CD14-positive monocyte (primary cell): ENCODE data around the gene CLPX. TPM values are rescaled to one million over a fixed set of nuclear protein-coding genes. Genes with fewer than 3 reads are reported as not detected.
A peak's percentile ranks its signal among the peaks of the same experiment; 100 is the strongest.

Experiments
- DNase-seq, 3 donors: peaks; one replicate each; pipeline ENCODE4 v3.0.0-alpha.2; 2011 to 2022
- H2AFZ ChIP-seq: 2 replicates; pipeline ENCODE4 v1.6.0; 2012; ENCODE audit warnings: mild to moderate bottlenecking, low read depth, low read length, inconsistent platforms; ENCODE audit not compliant: insufficient read depth, poor library complexity, severe bottlenecking
- H3K27ac ChIP-seq, 2 donors: 1 replicate in 1 of 2; 2 replicates in 1 of 2; pipeline ENCODE4 v1.5.1; 2012 to 2013; ENCODE audit warnings: low read length in 2 of 2, control low read depth in 1 of 2, inconsistent platforms in 1 of 2, low read depth in 1 of 2, mild to moderate bottlenecking in 1 of 2
- H3K27me3 ChIP-seq, 2 donors: one replicate each; pipeline versions ENCODE4 v1.6.0 to v1.6.1; 2011 to 2013; ENCODE audit warnings: low read length in 2 of 2; ENCODE audit not compliant: control insufficient read depth in 2 of 2, insufficient read depth in 2 of 2
- H3K36me3 ChIP-seq, 2 donors: replicated peaks in 1 of 2; 1 replicate in 1 of 2; 2 replicates in 1 of 2; pipeline versions ENCODE4 v1.5.1 to v1.6.1; 2012 to 2013; ENCODE audit warnings: low read length in 2 of 2, control low read depth in 1 of 2, inconsistent platforms in 1 of 2, mild to moderate bottlenecking in 1 of 2; ENCODE audit not compliant: insufficient read depth in 2 of 2, control insufficient read depth in 1 of 2
- H3K4me1 ChIP-seq, 2 donors: 1 replicate in 1 of 2; 2 replicates in 1 of 2; pipeline versions ENCODE4 v1.5.1 to v1.6.1; 2012 to 2013; ENCODE audit warnings: low read length in 2 of 2, control low read depth in 1 of 2, inconsistent platforms in 1 of 2, mild to moderate bottlenecking in 1 of 2, moderate library complexity in 1 of 2; ENCODE audit not compliant: insufficient read depth in 2 of 2, control insufficient read depth in 1 of 2
- H3K4me2 ChIP-seq: replicated peaks from 2 replicates; pipeline ENCODE3; 2012; ENCODE audit warnings: low read length, moderate library complexity, mild to moderate bottlenecking; ENCODE audit not compliant: poor library complexity, severe bottlenecking; ENCODE audit errors: extremely low read depth
- H3K4me3 ChIP-seq, 3 experiments: fragments of 200-600 bp in 1 of 3; sonication (generic) in 1 of 3; replicated peaks in 1 of 3; 1 replicate in 2 of 3; 2 replicates in 1 of 3; pipeline ENCODE4 v1.5.1; 2011 to 2013; ENCODE audit warnings: low read length in 3 of 3, mild to moderate bottlenecking in 3 of 3, control low read depth in 2 of 3, low read depth in 2 of 3, inconsistent platforms in 1 of 3, moderate library complexity in 1 of 3
- H3K79me2 ChIP-seq: 2 replicates; pipeline ENCODE4 v1.6.0; 2012; ENCODE audit warnings: mild to moderate bottlenecking, control low read depth, inconsistent platforms, low read length, moderate library complexity; ENCODE audit not compliant: insufficient read depth
- H3K9ac ChIP-seq: 2 replicates; pipeline ENCODE4 v1.6.0; 2017; ENCODE audit warnings: low read length, mild to moderate bottlenecking; ENCODE audit not compliant: insufficient read depth, poor library complexity, severe bottlenecking
- H3K9me3 ChIP-seq, 2 donors: replicated peaks in 1 of 2; 1 replicate in 1 of 2; 2 replicates in 1 of 2; pipeline versions ENCODE4 v1.5.1 to v1.6.1; 2012 to 2013; ENCODE audit warnings: low read length in 2 of 2, control low read depth in 1 of 2; ENCODE audit not compliant: control insufficient read depth in 1 of 2, insufficient read depth in 1 of 2
- H4K20me1 ChIP-seq: 2 replicates; pipeline ENCODE4 v1.6.0; 2012; ENCODE audit warnings: mild to moderate bottlenecking, low read length, control low read depth, moderate library complexity; ENCODE audit not compliant: insufficient read depth
- H3K27ac Mint-ChIP-seq, 7 donors: one replicate each; pipeline ENCODE4 v1.8.0; 2020; ENCODE audit warnings: mild to moderate bottlenecking in 7 of 7, mixed read lengths in 7 of 7, moderate library complexity in 6 of 7, inconsistent platforms in 2 of 7
- H3K27me3 Mint-ChIP-seq, 3 donors: one replicate each; pipeline ENCODE4 v1.8.0; 2021 to 2022; ENCODE audit warnings: low read depth in 3 of 3, mild to moderate bottlenecking in 3 of 3, mixed read lengths in 3 of 3, moderate library complexity in 3 of 3, inconsistent platforms in 1 of 3
- H3K36me3 Mint-ChIP-seq, 2 donors: one replicate each; pipeline ENCODE4 v1.8.0; 2020; ENCODE audit warnings: mixed read lengths in 2 of 2, inconsistent platforms in 1 of 2, mild to moderate bottlenecking in 1 of 2
- H3K4me1 Mint-ChIP-seq: one replicate; pipeline ENCODE4 v1.8.0; 2020; ENCODE audit warnings: mild to moderate bottlenecking, mixed read lengths
- H3K4me3 Mint-ChIP-seq, 2 donors: one replicate each; pipeline ENCODE4 v1.8.0; 2020; ENCODE audit warnings: mild to moderate bottlenecking in 2 of 2, mixed read lengths in 2 of 2, moderate library complexity in 1 of 2
- H3K9me3 Mint-ChIP-seq, 7 donors: one replicate each; pipeline ENCODE4 v1.8.0; 2020 to 2022; ENCODE audit warnings: mixed read lengths in 7 of 7, mild to moderate bottlenecking in 6 of 7, moderate library complexity in 6 of 7, inconsistent platforms in 2 of 7
- CTCF ChIP-seq: fragments of 200-600 bp; IDR thresholded peaks from one replicate; pipeline ENCODE4 v1.8.0; 2022; ENCODE audit warnings: antibody characterized with exemption, mild to moderate bottlenecking
- WGBS: methylation state at CpG from one replicate; pipeline ENCODE4 v1.1.5; 2013; ENCODE audit warnings: missing lambda C conversion rate; ENCODE audit not compliant: insufficient coverage; 5-methylcytosine and 5-hydroxymethylcytosine counted together
- intact Hi-C, 2 donors: fragments of 100-400 bp; cut with micrococcal nuclease; formaldehyde crosslinking; loops; one replicate each; pipeline versions ENCODE4 v1.15.0 to v1.15.1; 2023
- polyA plus RNA-seq, 3 donors: library from polyadenylated mRNA; depleted of rRNA in 1 of 3; unstranded in 2 of 3; stranded (reverse) in 1 of 3; fragments of 300-500 nt in 2 of 3; fragments of >200 nt in 1 of 3; fragmentation: Illumina TruSeq in 2 of 3; gene quantifications; 1 replicate in 2 of 3; 2 replicates in 1 of 3; pipeline ENCODE4 v1.2.3, GENCODE V29; 2012 to 2021

The CLPX gene
- polyA plus RNA-seq, 3 donors = 15.2 to 24.9 (median 20.0) TPM

DNA sequence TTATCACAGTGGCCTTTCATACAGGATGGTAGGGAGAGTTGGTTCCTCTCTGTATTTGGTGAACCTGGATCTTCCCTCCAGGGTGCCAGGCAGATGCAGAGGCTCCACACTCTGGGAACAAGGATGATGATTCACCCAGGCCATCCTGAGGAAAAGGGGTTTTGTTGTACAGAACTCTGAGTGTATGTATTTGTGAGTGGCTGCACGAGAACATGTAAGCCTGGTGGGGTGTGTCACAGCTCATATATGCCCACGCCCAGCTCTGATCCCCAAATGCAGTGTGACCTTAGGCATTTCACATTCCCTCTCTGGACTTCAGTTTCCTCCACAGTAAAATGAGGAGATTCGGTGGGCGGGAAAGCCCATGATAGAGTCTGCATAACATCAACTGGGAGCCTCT lies 37.7 kb upstream of the CLPX start:
- Histone ChIP-seq H3K4me2 (no peak overlapping the region), H3K27me3 (no peaks in the 10 kb centered on the region), H3K9ac (no peak overlapping the region), H3K79me2 (no peaks in the 10 kb centered on the region), H3K9me3 (no peaks in the 10 kb centered on the region), H3K27ac (no peak overlapping the region), H3K4me3 (no peak overlapping the region), H3K4me1 (no peaks in the 10 kb centered on the region), H3K36me3 (no peaks in the 10 kb centered on the region), H4K20me1 (no peaks in the 10 kb centered on the region), H2AFZ (peak overlapping the region; percentile 3)
- Mint-ChIP-seq H3K27me3 (peaks cover 0 to 5% (median 3%) of the 10 kb centered on the region in 3 donors), H3K27ac (no peak overlapping the region), H3K36me3 (no peaks in the 10 kb centered on the region), H3K9me3 (peaks cover 0 to 2% (median 0%) of the 10 kb centered on the region in 7 donors), H3K4me1 (peaks cover 3% of the 10 kb centered on the region), H3K4me3 (no peak overlapping the region)
- no peak for DNase-seq
- intact Hi-C loops = no loop called here
- 100% methylated on average over 2 of the region's 4 CpGs for WGBS
- TF ChIP-seq CTCF = no peak

GRCh38 chr15:65221697-65222096 lies 36.6 kb upstream of the CLPX start:
- Mint-ChIP-seq H3K27ac (no peak overlapping the region), H3K4me1 (peaks cover 3% of the 10 kb centered on the region), H3K9me3 (peaks cover 0 to 2% (median 0%) of the 10 kb centered on the region in 7 donors), H3K4me3 (no peak overlapping the region), H3K27me3 (peaks cover 0 to 8% (median 2%) of the 10 kb centered on the region in 3 donors), H3K36me3 (no peaks in the 10 kb centered on the region)
- H3K36me3 ChIP-seq = no peaks in the 10 kb centered on the region
- no peak for DNase-seq
- no peaks in the 10 kb centered on the region for H4K20me1 ChIP-seq
- H3K4me2 ChIP-seq = no peak overlapping the region
- H3K27me3 ChIP-seq = no peaks in the 10 kb centered on the region
- H3K9me3 ChIP-seq = no peaks in the 10 kb centered on the region
- H3K4me3 ChIP-seq = no peak overlapping the region
- no peaks in the 10 kb centered on the region for H3K4me1 ChIP-seq
- H3K79me2 ChIP-seq = no peaks in the 10 kb centered on the region
- TF ChIP-seq CTCF = no peak
- no peak overlapping the region for H3K27ac ChIP-seq
- intact Hi-C loops = no loop called here
- no peak overlapping the region for H3K9ac ChIP-seq
- H2AFZ ChIP-seq = no peak overlapping the region
- 100% methylated on average over 2 of the region's 2 CpGs for WGBS
